HFF-Myc (cell line): Measurements from ENCODE around the gene HPCAL1.

Experiments used
- DNase-seq: peaks from one replicate; pipeline ENCODE4 v3.0.0-alpha.2; 2011; ENCODE audit warnings: low read depth; ENCODE audit errors: extremely low read depth
- H3K4me3 ChIP-seq: replicated peaks from 2 replicates; pipeline ENCODE4 v1.5.1; 2011; ENCODE audit warnings: low read depth, mild to moderate bottlenecking, control low read depth, low read length
- CTCF ChIP-seq: IDR thresholded peaks from 2 replicates; pipeline ENCODE4 v1.5.1; 2012; ENCODE audit warnings: mild to moderate bottlenecking, low read depth, low read length, control low read depth; ENCODE audit errors: missing control alignments

The HPCAL1 gene

GRCh38 chr2:10350761-10351160 lies 48.1 kb downstream of the HPCAL1 start:
- no peak for DNase-seq
- no peak overlapping the region for H3K4me3 ChIP-seq
- no peak for TF ChIP-seq CTCF

DNA sequence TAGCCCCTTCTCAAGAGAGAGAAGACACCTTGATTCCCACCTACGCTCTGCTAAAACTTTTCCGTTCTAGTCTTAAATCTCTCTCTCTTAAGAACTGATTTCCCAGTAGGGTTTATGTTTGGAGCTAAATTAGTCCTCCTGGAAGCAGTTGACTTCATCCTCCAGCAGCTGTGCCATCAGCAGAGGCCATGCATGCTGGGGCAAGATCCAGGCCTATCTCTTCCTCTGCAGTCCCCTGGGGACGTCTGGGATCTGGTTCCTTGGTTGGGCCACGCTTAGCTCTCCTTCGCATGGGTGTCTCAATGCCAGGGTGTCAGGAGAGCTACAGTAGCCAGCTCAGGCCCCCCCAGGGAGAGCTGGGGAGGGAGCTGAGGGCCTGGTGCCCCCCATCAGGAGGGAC lies 49.7 kb downstream of the HPCAL1 start:
- no peak for TF ChIP-seq CTCF

DNA sequence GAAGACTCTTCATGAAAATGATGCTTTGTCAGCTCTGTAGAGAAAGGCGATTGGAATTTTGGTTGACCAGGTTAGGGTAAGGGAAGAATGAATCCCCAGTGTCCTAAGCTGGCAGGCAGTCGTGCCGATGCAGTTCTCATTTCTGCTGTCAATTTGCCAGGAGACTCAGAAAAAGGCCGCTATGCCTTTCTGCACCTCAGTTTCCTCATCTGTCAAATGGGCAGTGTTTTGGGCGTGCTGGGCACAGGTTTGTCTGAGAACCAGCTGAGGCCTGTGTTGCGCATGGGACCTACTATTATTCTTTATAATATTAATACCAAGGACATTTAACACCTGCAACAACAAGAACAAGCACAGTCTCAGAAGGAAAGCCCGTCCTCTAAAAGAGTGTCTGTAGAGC lies 50.3 kb downstream of the HPCAL1 start:
- DNase-seq, result no peak
- TF ChIP-seq CTCF, result no peak
- no peak overlapping the region for H3K4me3 ChIP-seq

More for the DNA sequence above, 49.7 kb downstream of the HPCAL1 start:
- DNase-seq, result no peak
- no peak overlapping the region for H3K4me3 ChIP-seq

- TF ChIP-seq CTCF, result no peak
- no peak for DNase-seq
- H3K4me3 ChIP-seq, result no peak overlapping the region
These were observed 51.2 kb downstream of the HPCAL1 start for GRCh38 chr2:10353931-10354330.

- no peak for DNase-seq
- no peak overlapping the region for H3K4me3 ChIP-seq
- TF ChIP-seq CTCF, result no peak
These were observed 51.7 kb downstream of the HPCAL1 start for GRCh38 chr2:10354399-10354798.

GRCh38 chr2:10355471-10356438 lies 53.1 kb downstream of the HPCAL1 start:
- no peak for TF ChIP-seq CTCF
- no peak overlapping the region for H3K4me3 ChIP-seq
- DNase-seq, result no peak
